Sigmoid colon (tissue), 3 donors: ENCODE data around the gene KCNIP3.

Experiments used
- CTCF ChIP-seq, 4 experiments: fragments of 450-650 bp in 3 of 4; fragments of 200-600 bp in 1 of 4; IDR thresholded peaks; one replicate each; pipeline ENCODE4 v1.5.1; 2016 to 2019; ENCODE audit warnings: antibody characterized with exemption in 4 of 4, mild to moderate bottlenecking in 3 of 4, moderate library complexity in 2 of 4
- POLR2A ChIP-seq, 2 donors: fragments of 450-650 bp; IDR thresholded peaks; one replicate each; pipeline ENCODE4 v1.6.1; 2016; ENCODE audit warnings: antibody characterized with exemption in 2 of 2, mild to moderate bottlenecking in 2 of 2, moderate library complexity in 2 of 2

- no peak for TF ChIP-seq CTCF (IDR thresholded peaks at IDR 0.05)
- TF ChIP-seq POLR2A (IDR thresholded peaks at IDR 0.05), result no peak
These were observed 4.4 kb upstream of the KCNIP3 start for GRCh38 chr2:95292623-95293260.
